GM12872 (cell line): Measurements from ENCODE around the gene HOOK1.

Experiments used
- CTCF ChIP-seq: IDR thresholded peaks from 3 replicates; pipeline ENCODE4 v1.5.1; 2011; ENCODE audit warnings: low read depth, mild to moderate bottlenecking, low read length, moderate library complexity; ENCODE audit not compliant: insufficient read depth

HOOK1 gene

GRCh38 chr1:59852117-59852516, 37.4 kb downstream of the HOOK1 start:
- TF ChIP-seq CTCF, result no peak

- no peak for TF ChIP-seq CTCF
Observed at GRCh38 chr1:59856725-59857338, 42.1 kb downstream of the HOOK1 start.

- TF ChIP-seq CTCF, result no peak
Observed at GRCh38 chr1:59857679-59858354, 43.1 kb downstream of the HOOK1 start.

GRCh38 chr1:59866462-59866861, 51.7 kb downstream of the HOOK1 start:
- no peak for TF ChIP-seq CTCF

- TF ChIP-seq CTCF, result no peak
Observed at GRCh38 chr1:59871746-59872145, 57.0 kb downstream of the HOOK1 start.

GRCh38 chr1:59877108-59877682, 62.4 kb downstream of the HOOK1 start:
- no peak for TF ChIP-seq CTCF

GRCh38 chr1:59878370-59878769, 63.6 kb downstream of the HOOK1 start:
- no peak for TF ChIP-seq CTCF
